Nephron (organoid): ENCODE measurements around the gene HEATR5B.

Experiments used
- H3K27ac Mint-ChIP-seq, 3 experiments: 2 replicates each; pipeline ENCODE4 v1.8.0; 2020; ENCODE audit warnings: mixed read lengths in 3 of 3, mild to moderate bottlenecking in 2 of 3, moderate library complexity in 1 of 3
- H3K27me3 Mint-ChIP-seq: 2 replicates; pipeline ENCODE4 v1.8.0; 2021; ENCODE audit warnings: low read depth, mild to moderate bottlenecking, moderate library complexity, mixed read lengths
- H3K36me3 Mint-ChIP-seq: 2 replicates; pipeline ENCODE4 v1.8.0; 2020; ENCODE audit warnings: low read depth, mixed read lengths
- H3K4me1 Mint-ChIP-seq: 2 replicates; pipeline ENCODE4 v1.8.0; 2020; ENCODE audit warnings: mixed read lengths
- H3K4me3 Mint-ChIP-seq, 3 experiments: 2 replicates each; pipeline ENCODE4 v1.8.0; 2020; ENCODE audit warnings: mild to moderate bottlenecking in 3 of 3, mixed read lengths in 3 of 3, moderate library complexity in 2 of 3
- H3K9me3 Mint-ChIP-seq: 2 replicates; pipeline ENCODE4 v1.8.0; 2020; ENCODE audit warnings: mixed read lengths
- CTCF ChIP-seq, 3 experiments: fragments of 200-600 bp; sonication (generic); IDR thresholded peaks; one replicate each; pipeline ENCODE4 v1.5.0; 2021; ENCODE audit warnings: antibody characterized with exemption in 3 of 3; ENCODE audit not compliant: unreplicated experiment in 3 of 3

Gene HEATR5B

GRCh38 chr2:37029758-37030157, 54.4 kb downstream of the HEATR5B start:
- Mint-ChIP-seq H3K27me3 (no peaks in the 10 kb centered on the region), H3K4me1 (no peaks in the 10 kb centered on the region), H3K36me3 (peaks cover 52% of the 10 kb centered on the region), H3K27ac (no peak overlapping the region), H3K9me3 (no peaks in the 10 kb centered on the region), H3K4me3 (no peak overlapping the region)
- TF ChIP-seq CTCF (IDR thresholded peaks at IDR 0.05; ENCODE audit: unreplicated experiment in 3 of 3): no peak

- H3K9me3 Mint-ChIP-seq: no peaks in the 10 kb centered on the region
- no peak overlapping the region for H3K27ac Mint-ChIP-seq
- no peaks in the 10 kb centered on the region for H3K27me3 Mint-ChIP-seq
- no peak overlapping the region for H3K4me3 Mint-ChIP-seq
- no peak for TF ChIP-seq CTCF (IDR thresholded peaks at IDR 0.05; ENCODE audit: unreplicated experiment in 3 of 3)
- peaks cover 5% of the 10 kb centered on the region for H3K4me1 Mint-ChIP-seq
- H3K36me3 Mint-ChIP-seq: peaks cover 54% of the 10 kb centered on the region
Observed at GRCh38 chr2:37026050-37026449, 58.1 kb downstream of the HEATR5B start.

- Mint-ChIP-seq H3K9me3 (no peaks in the 10 kb centered on the region), H3K4me1 (peaks cover 12% of the 10 kb centered on the region), H3K27me3 (no peaks in the 10 kb centered on the region), H3K36me3 (peaks cover 43% of the 10 kb centered on the region), H3K4me3 (no peak overlapping the region), H3K27ac (peak overlapping the region in 1 of 3 experiments; percentile 58)
- TF ChIP-seq CTCF (IDR thresholded peaks at IDR 0.05; ENCODE audit: unreplicated experiment in 3 of 3): no peak
Observed at GRCh38 chr2:37020887-37021796, 63.0 kb downstream of the HEATR5B start.

GRCh38 chr2:37020212-37020886, 63.8 kb downstream of the HEATR5B start:
- peaks cover 12% of the 10 kb centered on the region for H3K4me1 Mint-ChIP-seq
- no peak for TF ChIP-seq CTCF (IDR thresholded peaks at IDR 0.05; ENCODE audit: unreplicated experiment in 3 of 3)
- H3K27me3 Mint-ChIP-seq: no peaks in the 10 kb centered on the region
- no peak overlapping the region for H3K4me3 Mint-ChIP-seq
- peaks cover 40% of the 10 kb centered on the region for H3K36me3 Mint-ChIP-seq
- H3K9me3 Mint-ChIP-seq: no peaks in the 10 kb centered on the region
- peak overlapping the region in 2 of 3 experiments; percentile 52 to 58 for H3K27ac Mint-ChIP-seq

GRCh38 chr2:37013315-37013641, 70.9 kb downstream of the HEATR5B start:
- no peak overlapping the region for H3K4me3 Mint-ChIP-seq
- H3K4me1 Mint-ChIP-seq: no peaks in the 10 kb centered on the region
- peaks cover 37% of the 10 kb centered on the region for H3K36me3 Mint-ChIP-seq
- TF ChIP-seq CTCF (IDR thresholded peaks at IDR 0.05; ENCODE audit: unreplicated experiment in 3 of 3): no peak
- H3K9me3 Mint-ChIP-seq: no peaks in the 10 kb centered on the region
- H3K27me3 Mint-ChIP-seq: no peaks in the 10 kb centered on the region
- no peak overlapping the region for H3K27ac Mint-ChIP-seq
